OCI-M1 (cell line): Measurements from ENCODE around the gene BARHL2.

ENCODE experiments used
- DNase-seq: peaks from one replicate; lab custom pipeline; 2025; lab: John Stamatoyannopoulos, UW

Gene BARHL2

GRCh38 chr1:90716552-90717355, at the start of gene BARHL2:
Gene BARHL2 (minus strand): TSS chr1:90717302. CDS start chr1:90717195, 107 bp downstream.
- no peak for DNase-seq

GRCh38 chr1:90763930-90764329, 46.8 kb upstream of the BARHL2 start:
- DNase-seq, result no peak

- DNase-seq, result peak; percentile 49
Observed at GRCh38 chr1:90763506-90763905, 46.4 kb upstream of the BARHL2 start.

- no peak for DNase-seq
Observed at GRCh38 chr1:90761781-90762589, 44.9 kb upstream of the BARHL2 start.

GRCh38 chr1:90761156-90761555, 44.1 kb upstream of the BARHL2 start:
- no peak for DNase-seq

- no peak for DNase-seq
Observed at GRCh38 chr1:90753556-90753955, 36.5 kb upstream of the BARHL2 start.

GRCh38 chr1:90748668-90749067, 31.6 kb upstream of the BARHL2 start:
- DNase-seq, result no peak

- peak; percentile 61 for DNase-seq
Observed at GRCh38 chr1:90746857-90747256, 29.8 kb upstream of the BARHL2 start.

GRCh38 chr1:90745972-90746371, 28.9 kb upstream of the BARHL2 start:
- DNase-seq, result no peak

- no peak for DNase-seq
Observed at GRCh38 chr1:90732136-90732535, 15.0 kb upstream of the BARHL2 start.

GRCh38 chr1:90731382-90732050, 14.4 kb upstream of the BARHL2 start:
- no peak for DNase-seq

- peak; percentile 74 for DNase-seq
Observed at GRCh38 chr1:90730243-90731022, 13.3 kb upstream of the BARHL2 start.

GRCh38 chr1:90729504-90730242, 12.6 kb upstream of the BARHL2 start:
- peak; percentile 83 for DNase-seq

GRCh38 chr1:90728502-90729287, 11.6 kb upstream of the BARHL2 start:
- DNase-seq, result peak; percentile 54

GRCh38 chr1:90727917-90728501, 10.9 kb upstream of the BARHL2 start:
- no peak for DNase-seq

- DNase-seq, result no peak
Observed at GRCh38 chr1:90726986-90727480, 9.9 kb upstream of the BARHL2 start.

- DNase-seq, result no peak
Observed at GRCh38 chr1:90726425-90726985, 9.4 kb upstream of the BARHL2 start.

- DNase-seq, result no peak
Observed at GRCh38 chr1:90725657-90726424, 8.7 kb upstream of the BARHL2 start.
